H1 (cell line): Measurements from ENCODE around the gene SCAF1. TPM values are rescaled to one million over a fixed set of nuclear protein-coding genes. Genes with fewer than 3 reads are reported as not detected.

Source experiments
- BACH1 ChIP-seq: IDR thresholded peaks from 2 replicates; pipeline ENCODE4 v1.6.1; 2012; ENCODE audit warnings: low read length, improper control_type of control experiment
- CBX8 ChIP-seq: fragments of 300-800, 300-1000 bp; sonication (generic); IDR thresholded peaks from 2 replicates; pipeline ENCODE4 v1.7.1; 2016; ENCODE audit warnings: low read depth, low read length, borderline replicate concordance
- EGR1 ChIP-seq: IDR thresholded peaks from 2 replicates; pipeline ENCODE4 v1.6.1; 2011; ENCODE audit warnings: low read depth, low read length, borderline replicate concordance
- EP300 ChIP-seq, 2 experiments: IDR thresholded peaks; 1 replicate in 1 of 2; 2 replicates in 1 of 2; pipeline ENCODE4 v1.6.1; 2011 to 2012; ENCODE audit warnings: low read depth in 2 of 2, low read length in 2 of 2, mild to moderate bottlenecking in 2 of 2, borderline replicate concordance in 1 of 2, inconsistent platforms in 1 of 2, moderate library complexity in 1 of 2
- GTF2F1 ChIP-seq: IDR thresholded peaks from 2 replicates; pipeline ENCODE4 v1.6.1; 2012; ENCODE audit warnings: low read depth, low read length, improper control_type of control experiment, borderline replicate concordance
- KDM1A ChIP-seq: fragments of 200-600, 300-600 bp; sonication (generic); IDR thresholded peaks from 2 replicates; pipeline ENCODE4 v1.7.1; 2016; ENCODE audit warnings: mild to moderate bottlenecking, low read length, borderline replicate concordance
- KDM4A ChIP-seq: IDR thresholded peaks from one replicate; pipeline ENCODE4 v1.7.1; 2012; ENCODE audit warnings: low read depth, mild to moderate bottlenecking, moderate library complexity, low read length, inconsistent platforms; ENCODE audit not compliant: severe bottlenecking
- KDM5A ChIP-seq: fragments of 200-600 bp; IDR thresholded peaks from 2 replicates; pipeline ENCODE4 v1.7.1; 2012; ENCODE audit warnings: mild to moderate bottlenecking, low read length, inconsistent platforms, mixed read lengths
- MAFK ChIP-seq: IDR thresholded peaks from 2 replicates; pipeline ENCODE4 v1.6.1; 2012; ENCODE audit warnings: low read depth, mild to moderate bottlenecking, improper control_type of control experiment, low read length
- POU5F1 ChIP-seq: IDR thresholded peaks from 2 replicates; pipeline ENCODE4 v1.6.1; 2011; ENCODE audit warnings: low read depth, mild to moderate bottlenecking, low read length, moderate library complexity
- RBBP5 ChIP-seq: IDR thresholded peaks from 2 replicates; pipeline ENCODE4 v1.7.1; 2012; ENCODE audit warnings: low read depth, mild to moderate bottlenecking, inconsistent platforms, low read length, moderate library complexity, borderline replicate concordance
- RFX5 ChIP-seq: IDR thresholded peaks from 2 replicates; pipeline ENCODE4 v1.6.1; 2011; ENCODE audit warnings: low read depth, low read length, improper control_type of control experiment, borderline replicate concordance
- RXRA ChIP-seq: IDR thresholded peaks from 2 replicates; pipeline ENCODE4 v1.6.1; 2011; ENCODE audit warnings: low read depth, mild to moderate bottlenecking, low read length, moderate library complexity; ENCODE audit not compliant: insufficient read depth
- SIX5 ChIP-seq: IDR thresholded peaks from 2 replicates; pipeline ENCODE4 v1.6.1; 2011; ENCODE audit warnings: mild to moderate bottlenecking, low read depth, low read length
- SP2 ChIP-seq: IDR thresholded peaks from 2 replicates; pipeline ENCODE4 v1.6.1; 2012; ENCODE audit warnings: mild to moderate bottlenecking, low read length, inconsistent platforms
- TCF12 ChIP-seq: IDR thresholded peaks from 2 replicates; pipeline ENCODE4 v1.6.1; 2011; ENCODE audit warnings: low read depth, mild to moderate bottlenecking, low read length
- ZNF274 ChIP-seq: IDR thresholded peaks from 2 replicates; pipeline ENCODE4 v1.7.0; 2012; ENCODE audit warnings: low read length, borderline replicate concordance; ENCODE audit errors: extremely low read depth
- polyA plus RNA-seq, 7 experiments: library from polyadenylated mRNA; depleted of rRNA in 3 of 7; stranded (reverse) in 5 of 7; unstranded in 2 of 7; fragments of >200 nt in 5 of 7; fragments of 200-250 nt in 2 of 7; gene quantifications; 1 replicate in 5 of 7; 2 replicates in 1 of 7; 4 replicates in 1 of 7; pipeline versions ENCODE4 v1.2.1 to v1.2.3, GENCODE V29; 2011 to 2013; ENCODE audit warnings: missing spikeins in 2 of 7, mixed read lengths in 2 of 7
- total RNA-seq: library from RNA; stranded (reverse); fragmentation: NEBNext Ultra II Directional; extraction: Animal tissue kit (Norgen Biotek cat#: 25700); gene quantifications from 2 replicates; pipeline ENCODE4 v1.2.1, GENCODE V29; 2021
- TF ChIP-seq, protein P1 (sequence below): IDR thresholded peaks from 2 replicates; pipeline ENCODE4 v1.6.1; 2012; ENCODE audit warnings: inconsistent platforms
- TF ChIP-seq, protein P2 (sequence below): IDR thresholded peaks from 2 replicates; pipeline ENCODE4 v1.6.1; 2012; ENCODE audit warnings: inconsistent platforms
- TF ChIP-seq, protein P3 (sequence below): IDR thresholded peaks from 2 replicates; pipeline ENCODE4 v1.6.1; 2011; ENCODE audit warnings: low read depth, mild to moderate bottlenecking, low read length; ENCODE audit not compliant: insufficient read depth
- TF ChIP-seq, protein P4 (sequence below): IDR thresholded peaks from 2 replicates; pipeline ENCODE4 v1.6.1; 2012; ENCODE audit warnings: low read length, inconsistent platforms

SCAF1 gene
- total and polyA plus RNA-seq, 2 of the 8 experiments (the other 6 are each of a cell fraction or from before 2014, with no cell fraction given), result 9.7 to 81.7 TPM

DNA sequence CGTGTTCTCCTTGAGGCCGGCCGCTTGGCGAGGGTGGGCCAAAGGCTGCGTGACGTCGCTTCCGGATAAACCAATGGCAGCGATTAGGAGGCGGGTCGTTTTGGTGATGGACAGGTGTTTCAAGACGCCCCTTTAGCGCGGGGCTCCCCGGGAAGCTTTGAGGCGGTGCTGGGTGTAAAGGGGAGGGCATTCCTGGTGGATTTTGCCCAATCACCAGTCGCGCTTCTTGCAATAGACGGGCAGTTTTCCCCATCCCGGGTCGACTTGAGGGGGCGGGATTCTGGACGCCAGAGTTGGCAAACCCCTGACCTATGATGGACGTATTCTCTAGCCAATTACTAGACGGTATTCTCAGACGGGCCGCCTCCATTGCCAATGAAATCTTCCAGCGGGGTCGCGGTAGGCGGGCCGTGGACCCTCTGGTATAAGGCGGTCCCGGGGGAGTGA, 34.8 kb downstream of the SCAF1 start (continued):
- TF ChIP-seq, protein P1, sequence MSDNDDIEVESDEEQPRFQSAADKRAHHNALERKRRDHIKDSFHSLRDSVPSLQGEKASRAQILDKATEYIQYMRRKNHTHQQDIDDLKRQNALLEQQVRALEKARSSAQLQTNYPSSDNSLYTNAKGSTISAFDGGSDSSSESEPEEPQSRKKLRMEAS, result no peak
- TF ChIP-seq ZNF274 (no peak), SP2 (peak; percentile 93), SIX5 (no peak), CBX8 (no peak), MAFK (no peak), TCF12 (no peak), POU5F1 (no peak), RFX5 (no peak), RBBP5 (no peak), RXRA (no peak), BACH1 (no peak), EP300 (IDR thresholded peaks at IDR 0.05; ENCODE audit: borderline replicate concordance in 1 of 2, low read depth in 2 of 2, low read length in 2 of 2) (no peak), EGR1 (no peak), KDM4A (no peak), KDM1A (no peak), GTF2F1 (no peak), KDM5A (no peak)
- TF ChIP-seq, protein P2, sequence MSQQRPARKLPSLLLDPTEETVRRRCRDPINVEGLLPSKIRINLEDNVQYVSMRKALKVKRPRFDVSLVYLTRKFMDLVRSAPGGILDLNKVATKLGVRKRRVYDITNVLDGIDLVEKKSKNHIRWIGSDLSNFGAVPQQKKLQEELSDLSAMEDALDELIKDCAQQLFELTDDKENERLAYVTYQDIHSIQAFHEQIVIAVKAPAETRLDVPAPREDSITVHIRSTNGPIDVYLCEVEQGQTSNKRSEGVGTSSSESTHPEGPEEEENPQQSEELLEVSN, result 0 out of 2 replicates have a peak, but pooled peaks have one; percentile 8
- TF ChIP-seq, protein P3, sequence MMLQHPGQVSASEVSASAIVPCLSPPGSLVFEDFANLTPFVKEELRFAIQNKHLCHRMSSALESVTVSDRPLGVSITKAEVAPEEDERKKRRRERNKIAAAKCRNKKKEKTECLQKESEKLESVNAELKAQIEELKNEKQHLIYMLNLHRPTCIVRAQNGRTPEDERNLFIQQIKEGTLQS, result no peak
- TF ChIP-seq, protein P4, sequence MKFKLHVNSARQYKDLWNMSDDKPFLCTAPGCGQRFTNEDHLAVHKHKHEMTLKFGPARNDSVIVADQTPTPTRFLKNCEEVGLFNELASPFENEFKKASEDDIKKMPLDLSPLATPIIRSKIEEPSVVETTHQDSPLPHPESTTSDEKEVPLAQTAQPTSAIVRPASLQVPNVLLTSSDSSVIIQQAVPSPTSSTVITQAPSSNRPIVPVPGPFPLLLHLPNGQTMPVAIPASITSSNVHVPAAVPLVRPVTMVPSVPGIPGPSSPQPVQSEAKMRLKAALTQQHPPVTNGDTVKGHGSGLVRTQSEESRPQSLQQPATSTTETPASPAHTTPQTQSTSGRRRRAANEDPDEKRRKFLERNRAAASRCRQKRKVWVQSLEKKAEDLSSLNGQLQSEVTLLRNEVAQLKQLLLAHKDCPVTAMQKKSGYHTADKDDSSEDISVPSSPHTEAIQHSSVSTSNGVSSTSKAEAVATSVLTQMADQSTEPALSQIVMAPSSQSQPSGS, result peak; percentile 20; the same call in 1 of the 2 replicates
